ENCODE results near the gene CRTC2.

The CRTC2 gene

GRCh38 chr1:153945795-153946621 lies 12.4 kb downstream of the CRTC2 start:
- peak; percentile 84 to 93 for DNase-seq

- peak; percentile 88 for DNase-seq
Measured at GRCh38 chr1:153945131-153945794, 13.1 kb downstream of the CRTC2 start.

- no peak for DNase-seq
Measured at GRCh38 chr1:153944827-153945117, 13.6 kb downstream of the CRTC2 start.

GRCh38 chr1:153944005-153944826 lies 14.2 kb downstream of the CRTC2 start:
- peak; percentile 29 to 52 for DNase-seq

DNA sequence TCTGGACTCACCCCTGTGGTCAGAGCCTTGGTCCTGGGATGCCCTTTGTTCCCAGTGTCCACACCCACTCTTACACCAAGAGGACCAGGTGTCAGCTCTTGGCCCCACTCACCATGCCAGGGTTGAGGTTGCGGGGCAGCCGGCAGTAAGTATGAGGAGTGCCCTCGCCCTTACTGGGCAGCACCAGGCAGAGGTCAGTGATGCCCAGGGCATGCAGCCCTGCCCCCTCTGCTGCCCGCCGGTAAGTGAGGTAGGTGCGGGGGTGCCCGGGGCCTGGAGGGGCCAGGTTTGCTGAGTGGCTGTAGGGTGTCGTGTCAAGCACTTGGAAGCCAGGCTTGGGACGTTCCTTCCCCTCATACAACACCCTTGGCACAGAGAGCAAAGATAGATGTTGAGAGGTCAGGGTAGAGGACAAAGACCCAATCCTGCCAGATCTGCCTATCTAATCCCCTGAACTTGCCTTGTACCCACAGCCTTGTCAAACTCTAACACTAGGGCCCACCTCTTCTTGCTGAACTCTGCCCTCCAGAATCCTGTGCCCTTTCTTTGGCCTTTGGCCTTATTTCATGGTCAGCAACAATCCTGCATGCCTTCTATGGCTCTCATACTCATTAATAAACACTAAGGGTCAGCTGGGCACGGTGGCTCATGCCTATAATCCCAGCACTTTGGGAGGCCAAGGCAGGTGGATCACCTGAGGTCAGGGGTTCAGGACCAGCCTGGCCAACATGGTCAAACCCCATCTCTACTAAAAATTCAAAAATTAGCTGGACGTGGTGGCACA lies 15.5 kb downstream of the CRTC2 start:
- no peak for DNase-seq

DNA sequence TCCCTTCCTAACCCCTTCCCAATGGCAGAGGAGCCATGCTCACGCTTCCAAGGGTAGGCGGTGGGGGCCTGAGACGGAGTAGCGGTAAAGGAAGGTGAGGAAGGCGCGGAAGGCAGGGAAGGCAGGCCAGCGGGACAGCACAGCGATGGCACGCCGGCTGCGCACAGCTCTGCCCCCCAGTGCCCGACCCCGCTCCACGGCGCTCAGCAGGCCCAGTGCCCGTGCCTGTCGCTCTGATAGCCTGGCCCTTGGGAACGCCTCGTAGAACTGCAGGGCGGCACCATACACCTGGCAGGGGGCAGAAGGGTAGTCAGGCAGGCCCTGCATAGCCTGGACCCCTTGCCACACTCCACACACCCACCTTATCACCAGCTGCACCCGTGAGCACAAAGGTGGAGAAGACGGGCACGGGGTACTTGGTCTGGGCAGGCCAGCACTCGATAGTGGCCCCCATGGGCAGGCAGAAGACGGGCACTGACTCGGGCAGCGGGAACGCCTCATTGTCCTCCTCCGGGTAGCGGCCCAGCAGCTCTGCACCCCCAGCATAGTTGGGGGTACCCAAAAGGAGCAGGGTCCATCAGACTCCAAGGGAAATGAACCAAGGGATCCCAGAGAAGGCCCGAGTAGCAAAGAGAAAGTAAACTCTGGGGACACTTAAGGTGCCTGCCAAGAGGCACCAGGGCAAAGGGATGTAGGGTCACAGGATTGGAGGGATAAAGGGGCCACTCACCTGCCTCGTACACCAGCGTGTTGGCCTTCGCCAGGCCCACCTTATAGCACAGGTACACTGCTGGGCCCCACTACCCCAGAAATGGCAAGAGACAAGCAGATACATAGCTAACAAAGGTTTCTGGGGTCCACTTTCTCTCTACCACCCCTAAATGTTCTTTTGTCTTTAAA lies 16.3 kb downstream of the CRTC2 start:
- DNase-seq = no peak

GRCh38 chr1:153940756-153941155 lies 17.7 kb downstream of the CRTC2 start:
- no peak for DNase-seq

GRCh38 chr1:153939476-153939875 lies 18.9 kb downstream of the CRTC2 start:
- DNase-seq = no peak

DNA sequence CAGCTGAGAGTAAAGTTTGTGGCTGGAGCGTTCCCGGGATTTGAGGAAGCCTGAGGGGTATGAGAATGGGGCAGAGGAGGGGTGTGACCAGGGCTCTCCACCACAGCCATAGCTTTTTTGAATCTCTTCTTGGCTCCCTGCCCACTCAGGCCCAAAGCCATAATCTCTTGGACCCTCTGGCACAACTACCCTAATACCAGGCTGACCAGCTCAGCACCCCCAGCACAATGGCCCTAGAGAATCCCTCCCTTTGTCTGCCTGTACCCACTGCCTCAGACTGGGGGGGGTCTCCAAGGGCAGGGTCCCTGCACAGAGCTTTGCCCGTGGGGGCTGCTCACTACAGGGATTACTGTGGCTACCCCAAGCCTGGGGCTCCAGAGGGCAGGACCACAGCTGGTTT lies 19.4 kb downstream of the CRTC2 start:
- no peak for DNase-seq

- DNase-seq = no peak
Measured at GRCh38 chr1:153937331-153937730, 21.1 kb downstream of the CRTC2 start.

GRCh38 chr1:153936011-153936802 lies 22.2 kb downstream of the CRTC2 start:
- no peak for DNase-seq

DNA sequence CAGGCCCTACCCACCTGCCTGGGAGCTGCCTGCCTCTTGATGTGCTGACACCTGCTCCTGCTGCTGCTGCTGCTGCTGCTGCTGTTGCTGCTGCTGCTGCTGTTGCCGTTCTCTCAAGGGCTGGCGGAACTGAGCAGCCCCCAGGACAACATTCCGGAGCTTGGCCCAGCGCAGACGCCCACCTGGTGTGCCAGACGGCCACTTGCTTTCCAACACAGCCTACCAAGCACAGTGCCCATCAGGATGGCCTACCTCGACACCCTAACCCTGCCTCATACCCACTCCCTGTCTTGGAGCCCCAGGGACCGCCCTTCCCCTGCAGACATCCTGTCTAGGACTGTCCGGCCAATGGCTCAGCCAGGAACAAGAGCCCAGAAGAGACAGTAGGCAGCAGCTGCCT lies 23.7 kb downstream of the CRTC2 start:
- no peak for DNase-seq

- DNase-seq = no peak
Measured at GRCh38 chr1:153933955-153934354, 24.5 kb downstream of the CRTC2 start.

DNA sequence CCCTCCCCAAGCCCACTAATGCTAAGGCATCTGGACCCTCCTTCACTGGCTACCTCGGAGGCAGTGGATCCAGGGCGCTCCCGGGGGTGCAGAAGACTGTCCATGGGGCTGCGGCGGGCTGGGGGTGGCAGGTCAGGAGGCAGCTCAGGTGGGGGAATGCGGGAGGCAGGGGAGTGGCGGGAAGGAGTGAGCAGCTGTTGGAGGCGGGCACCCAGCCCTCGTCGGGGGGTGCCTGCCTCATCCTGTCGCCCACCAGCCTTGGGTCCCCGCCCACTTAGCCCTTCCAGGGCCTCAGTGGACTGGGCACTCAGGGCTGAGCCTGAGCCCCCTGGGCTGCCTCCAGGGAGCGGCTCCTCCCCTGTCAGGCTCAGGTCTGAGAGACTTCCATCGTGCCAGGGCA lies 25.0 kb downstream of the CRTC2 start:
- DNase-seq = no peak

GRCh38 chr1:153932156-153933131 lies 26.0 kb downstream of the CRTC2 start:
- no peak for DNase-seq

GRCh38 chr1:153929981-153930948 lies 28.1 kb downstream of the CRTC2 start:
- no peak for DNase-seq

- DNase-seq = no peak
Measured at GRCh38 chr1:153929426-153929825, 29.0 kb downstream of the CRTC2 start.

- no peak for DNase-seq
Measured at GRCh38 chr1:153928791-153929341, 29.5 kb downstream of the CRTC2 start.
